GM21737 (cell line): ENCODE data around the gene CXCL13.
"Not testable (repeated sequence)": the region's sequence is repeated elsewhere in the genome, so short reads cannot be mapped to it uniquely, and the experiment has no call there.

ENCODE experiments used
- ATAC-seq: cut with Tn5 transposase; IDR thresholded peaks from one replicate; pipeline ENCODE4 v1.9.1; 2021; ENCODE audit warnings: mild to moderate bottlenecking, moderate library complexity; ENCODE audit not compliant: unreplicated experiment

CXCL13 gene

GRCh38 chr4:77605210-77605902 is at the start of gene CXCL13:
Gene CXCL13, plus strand, starts transcription at chr4:77605820. Its CDS starts 46 bp downstream, at chr4:77605866.
- no peak for ATAC-seq

- ATAC-seq = no peak
Observed at GRCh38 chr4:77560170-77560569, 45.5 kb upstream of the CXCL13 start.

GRCh38 chr4:77561720-77562119 is 43.9 kb upstream of the CXCL13 start:
- not testable (repeated sequence) for ATAC-seq

- no peak for ATAC-seq
Observed at GRCh38 chr4:77564231-77564630, 41.4 kb upstream of the CXCL13 start.

- ATAC-seq = no peak
Observed at GRCh38 chr4:77566148-77566547, 39.5 kb upstream of the CXCL13 start.

- no peak for ATAC-seq
Observed at GRCh38 chr4:77567549-77567948, 38.1 kb upstream of the CXCL13 start.

GRCh38 chr4:77570508-77571214 is 35.0 kb upstream of the CXCL13 start:
- ATAC-seq = not testable (repeated sequence)

GRCh38 chr4:77576351-77576750 is 29.3 kb upstream of the CXCL13 start:
- no peak for ATAC-seq

- ATAC-seq = no peak
Observed at GRCh38 chr4:77578145-77578544, 27.5 kb upstream of the CXCL13 start.

- ATAC-seq = no peak
Observed at GRCh38 chr4:77579406-77580076, 26.1 kb upstream of the CXCL13 start.

GRCh38 chr4:77581724-77582123 is 23.9 kb upstream of the CXCL13 start:
- ATAC-seq = no peak

GRCh38 chr4:77582156-77582555 is 23.5 kb upstream of the CXCL13 start:
- ATAC-seq = no peak

GRCh38 chr4:77582711-77583110 is 22.9 kb upstream of the CXCL13 start:
- no peak for ATAC-seq

GRCh38 chr4:77586951-77587383 is 18.7 kb upstream of the CXCL13 start:
- peak; percentile 99 for ATAC-seq

GRCh38 chr4:77590482-77590881 is 15.1 kb upstream of the CXCL13 start:
- ATAC-seq = no peak

GRCh38 chr4:77591532-77591931 is 14.1 kb upstream of the CXCL13 start:
- no peak for ATAC-seq

GRCh38 chr4:77593101-77593500 is 12.5 kb upstream of the CXCL13 start:
- ATAC-seq = no peak

GRCh38 chr4:77593993-77594392 is 11.6 kb upstream of the CXCL13 start:
- no peak for ATAC-seq

GRCh38 chr4:77595364-77595973 is 10.2 kb upstream of the CXCL13 start:
- ATAC-seq = no peak

- ATAC-seq = no peak
Observed at GRCh38 chr4:77599378-77599777, 6.2 kb upstream of the CXCL13 start.
